ENCODE data around the gene GXYLT1.

DNA sequence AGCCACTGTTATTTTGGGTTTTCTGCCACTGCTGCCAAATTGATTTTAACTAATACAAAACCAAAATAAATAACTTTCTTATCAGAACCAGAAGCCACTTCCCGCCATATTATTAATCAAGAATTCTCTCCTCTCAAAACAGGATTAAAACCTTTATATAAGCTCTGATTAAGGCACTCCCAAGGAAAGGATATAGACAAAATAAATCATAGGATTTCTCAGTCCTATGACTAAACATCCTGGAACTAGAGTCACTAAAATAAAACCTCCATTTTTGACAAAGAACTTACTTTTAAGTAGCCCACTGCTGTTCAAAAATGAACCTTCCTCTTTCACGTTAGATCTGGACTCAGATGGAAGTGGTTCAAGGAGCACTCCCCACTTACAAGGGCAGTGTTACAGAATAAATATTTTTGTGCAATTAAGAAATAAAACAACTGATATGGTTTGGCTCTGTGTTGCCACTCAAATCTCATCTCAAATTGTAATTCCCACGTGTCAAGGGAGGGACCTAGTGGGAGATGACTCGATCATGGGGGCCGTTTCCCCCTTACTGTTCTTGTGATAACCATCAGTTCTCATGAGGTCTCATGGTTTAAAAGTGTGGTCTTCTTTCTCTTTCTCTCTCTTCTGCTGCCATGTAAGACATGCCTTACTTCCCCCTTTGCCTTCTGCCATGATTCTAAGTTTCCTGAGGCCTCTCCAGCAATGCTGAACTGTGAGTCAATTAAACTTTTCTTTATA, 26.4 kb downstream of the GXYLT1 start:
- TF ChIP-seq, protein P1, sequence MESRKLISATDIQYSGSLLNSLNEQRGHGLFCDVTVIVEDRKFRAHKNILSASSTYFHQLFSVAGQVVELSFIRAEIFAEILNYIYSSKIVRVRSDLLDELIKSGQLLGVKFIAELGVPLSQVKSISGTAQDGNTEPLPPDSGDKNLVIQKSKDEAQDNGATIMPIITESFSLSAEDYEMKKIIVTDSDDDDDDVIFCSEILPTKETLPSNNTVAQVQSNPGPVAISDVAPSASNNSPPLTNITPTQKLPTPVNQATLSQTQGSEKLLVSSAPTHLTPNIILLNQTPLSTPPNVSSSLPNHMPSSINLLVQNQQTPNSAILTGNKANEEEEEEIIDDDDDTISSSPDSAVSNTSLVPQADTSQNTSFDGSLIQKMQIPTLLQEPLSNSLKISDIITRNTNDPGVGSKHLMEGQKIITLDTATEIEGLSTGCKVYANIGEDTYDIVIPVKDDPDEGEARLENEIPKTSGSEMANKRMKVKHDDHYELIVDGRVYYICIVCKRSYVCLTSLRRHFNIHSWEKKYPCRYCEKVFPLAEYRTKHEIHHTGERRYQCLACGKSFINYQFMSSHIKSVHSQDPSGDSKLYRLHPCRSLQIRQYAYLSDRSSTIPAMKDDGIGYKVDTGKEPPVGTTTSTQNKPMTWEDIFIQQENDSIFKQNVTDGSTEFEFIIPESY (IDR thresholded peaks at IDR 0.05; ENCODE audit: borderline replicate concordance, low read depth), result no peak
- no peak for TF ChIP-seq JUND (IDR thresholded peaks at IDR 0.05)
